Nephron progenitor cell (in vitro differentiated cells): ENCODE data around the gene OTUD3.
A peak's percentile ranks its signal among the peaks of the same experiment; 100 is the strongest.

Experiments
- DNase-seq: peaks from one replicate; pipeline ENCODE4 v3.0.0; 2021
- H3K27ac Mint-ChIP-seq: 2 replicates; pipeline ENCODE4 v1.8.0; 2021; ENCODE audit warnings: mild to moderate bottlenecking, moderate library complexity, mixed read lengths
- H3K27me3 Mint-ChIP-seq: 2 replicates; pipeline ENCODE4 v1.8.0; 2021; ENCODE audit warnings: mild to moderate bottlenecking, low read depth, mixed read lengths; ENCODE audit not compliant: poor library complexity
- H3K36me3 Mint-ChIP-seq: 2 replicates; pipeline ENCODE4 v1.8.0; 2021; ENCODE audit warnings: low read depth, mixed read lengths
- H3K4me1 Mint-ChIP-seq: 2 replicates; pipeline ENCODE4 v1.8.0; 2021; ENCODE audit warnings: mixed read lengths
- H3K4me3 Mint-ChIP-seq: 2 replicates; pipeline ENCODE4 v1.8.0; 2021; ENCODE audit warnings: mild to moderate bottlenecking, moderate library complexity, mixed read lengths
- H3K9me3 Mint-ChIP-seq: 2 replicates; pipeline ENCODE4 v1.8.0; 2021; ENCODE audit warnings: mild to moderate bottlenecking, moderate library complexity, mixed read lengths
- CTCF ChIP-seq: fragments of 200-600 bp; sonication (generic); IDR thresholded peaks from 2 replicates; pipeline ENCODE4 v1.5.0; 2021; ENCODE audit warnings: antibody characterized with exemption

The OTUD3 gene

GRCh38 chr1:19884312-19884711, 2.1 kb downstream of the OTUD3 start:
- Mint-ChIP-seq H3K4me3 (peak overlapping the region; percentile 86), H3K9me3 (no peaks in the 10 kb centered on the region), H3K36me3 (peaks cover 25% of the 10 kb centered on the region), H3K27me3 (peaks cover 4% of the 10 kb centered on the region), H3K27ac (no peak overlapping the region), H3K4me1 (peaks cover 49% of the 10 kb centered on the region)
- no peak for DNase-seq
- TF ChIP-seq CTCF = no peak

GRCh38 chr1:19885821-19886220, 3.6 kb downstream of the OTUD3 start:
- peaks cover 45% of the 10 kb centered on the region for H3K4me1 Mint-ChIP-seq
- H3K36me3 Mint-ChIP-seq = peaks cover 29% of the 10 kb centered on the region
- no peak overlapping the region for H3K4me3 Mint-ChIP-seq
- no peak for TF ChIP-seq CTCF
- H3K9me3 Mint-ChIP-seq = no peaks in the 10 kb centered on the region
- peaks cover 4% of the 10 kb centered on the region for H3K27me3 Mint-ChIP-seq
- no peak for DNase-seq
- no peak overlapping the region for H3K27ac Mint-ChIP-seq

- H3K9me3 Mint-ChIP-seq = no peaks in the 10 kb centered on the region
- H3K36me3 Mint-ChIP-seq = peaks cover 44% of the 10 kb centered on the region
- no peak for TF ChIP-seq CTCF
- peaks cover 7% of the 10 kb centered on the region for H3K27me3 Mint-ChIP-seq
- peaks cover 34% of the 10 kb centered on the region for H3K4me1 Mint-ChIP-seq
- no peak overlapping the region for H3K27ac Mint-ChIP-seq
- H3K4me3 Mint-ChIP-seq = no peak overlapping the region
- no peak for DNase-seq
Measured at GRCh38 chr1:19888112-19888511, 5.9 kb downstream of the OTUD3 start.

GRCh38 chr1:19889656-19890055, 7.5 kb downstream of the OTUD3 start:
- no peak for DNase-seq
- H3K27ac Mint-ChIP-seq = peak overlapping the region; percentile 30
- no peaks in the 10 kb centered on the region for H3K9me3 Mint-ChIP-seq
- H3K4me3 Mint-ChIP-seq = no peak overlapping the region
- TF ChIP-seq CTCF = no peak
- peaks cover 7% of the 10 kb centered on the region for H3K27me3 Mint-ChIP-seq
- H3K4me1 Mint-ChIP-seq = peaks cover 18% of the 10 kb centered on the region
- peaks cover 50% of the 10 kb centered on the region for H3K36me3 Mint-ChIP-seq

- Mint-ChIP-seq H3K4me3 (no peak overlapping the region), H3K27ac (no peak overlapping the region), H3K4me1 (peaks cover 12% of the 10 kb centered on the region), H3K27me3 (peaks cover 2% of the 10 kb centered on the region), H3K36me3 (peaks cover 57% of the 10 kb centered on the region), H3K9me3 (no peaks in the 10 kb centered on the region)
- DNase-seq = no peak
- TF ChIP-seq CTCF = no peak
Measured at GRCh38 chr1:19892129-19892528, 9.9 kb downstream of the OTUD3 start.

GRCh38 chr1:19892628-19893168, 10.5 kb downstream of the OTUD3 start:
- TF ChIP-seq CTCF = no peak
- peaks cover 2% of the 10 kb centered on the region for H3K27me3 Mint-ChIP-seq
- peaks cover 12% of the 10 kb centered on the region for H3K4me1 Mint-ChIP-seq
- no peak overlapping the region for H3K4me3 Mint-ChIP-seq
- peak overlapping the region; percentile 11 for H3K27ac Mint-ChIP-seq
- no peaks in the 10 kb centered on the region for H3K9me3 Mint-ChIP-seq
- DNase-seq = no peak
- peaks cover 57% of the 10 kb centered on the region for H3K36me3 Mint-ChIP-seq
